Renal cortical epithelial cell (primary cell): ENCODE data around the gene OR5B3. TPM values are rescaled to one million over a fixed set of nuclear protein-coding genes. Genes with fewer than 3 reads are reported as not detected.
"Not testable (repeated sequence)": the region's sequence is repeated elsewhere in the genome, so short reads cannot be mapped to it uniquely, and the experiment has no call there.

Source experiments
- DNase-seq: peaks from one replicate; pipeline ENCODE4 v3.0.0-alpha.2; 2011; ENCODE audit warnings: low read depth
- total RNA-seq: library from RNA; depleted of rRNA; stranded (reverse); fragments of >200 nt; gene quantifications from 2 replicates; pipeline ENCODE4 v1.2.3, GENCODE V29; 2014

The OR5B3 gene
- total RNA-seq, result not detected in 2 replicates

DNA sequence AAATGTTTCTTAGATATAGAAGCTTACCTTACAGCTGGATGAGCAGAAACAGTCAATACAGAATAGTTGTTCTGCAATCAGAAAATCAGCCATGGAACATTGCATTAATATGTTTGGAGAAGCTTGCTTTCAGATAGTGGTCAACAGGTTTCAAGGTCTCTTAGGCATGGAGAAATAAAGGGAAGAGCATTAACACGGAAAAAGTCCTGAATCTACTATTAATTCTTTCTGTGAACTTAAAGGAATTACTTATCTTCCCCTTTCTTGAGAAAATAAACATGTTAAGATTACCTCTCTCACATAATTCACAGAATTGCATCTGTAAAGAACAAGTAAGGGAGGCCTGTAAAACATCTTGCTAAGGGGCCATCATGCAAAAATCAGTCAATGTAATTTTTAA is at the start of gene OR5B3:
OR5B3 (minus strand) TSS at position 101 of the 400 bp plus-strand sequence. CDS start 3,465 bp downstream, outside the sequence.
- DNase-seq, result no peak

DNA sequence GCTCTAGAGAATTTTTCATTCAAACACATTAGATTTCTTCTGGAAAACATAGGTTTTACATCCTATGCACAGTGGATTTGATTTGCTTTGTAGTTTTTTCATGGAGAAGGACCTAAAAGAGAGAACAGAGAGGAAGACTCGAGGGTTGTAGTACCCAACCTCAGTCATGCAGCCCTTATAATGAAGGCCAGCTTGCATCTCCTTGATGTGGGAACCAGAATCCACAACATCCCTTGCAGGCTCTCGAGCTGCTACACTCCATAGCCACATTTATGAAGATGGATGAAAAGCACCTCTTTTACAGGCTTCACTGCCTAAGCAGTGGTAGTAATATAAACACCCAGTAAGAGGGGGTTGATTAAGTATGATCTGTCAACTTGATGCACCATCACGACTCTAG is 44.9 kb upstream of the OR5B3 start:
- DNase-seq, result no peak

DNA sequence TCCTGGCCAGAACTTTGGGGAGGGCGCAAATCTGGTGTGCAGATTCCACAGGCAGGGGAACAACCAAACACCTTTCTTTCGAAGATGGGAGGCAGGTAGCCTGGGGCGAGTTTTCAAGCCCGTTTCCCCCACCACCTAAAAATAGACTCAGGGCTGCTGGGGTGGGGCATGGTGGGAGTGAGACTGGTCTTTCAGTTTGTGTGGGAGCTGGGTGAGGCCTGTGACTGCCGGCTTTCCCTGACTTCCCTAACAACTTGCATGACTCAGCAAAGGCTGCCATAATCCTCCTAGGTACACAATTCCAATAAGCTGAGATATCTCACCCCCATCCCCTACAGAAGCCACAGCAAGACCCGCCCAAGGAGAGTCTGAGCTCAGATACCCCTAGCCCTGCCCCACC is 39.6 kb upstream of the OR5B3 start:
- no peak for DNase-seq

DNA sequence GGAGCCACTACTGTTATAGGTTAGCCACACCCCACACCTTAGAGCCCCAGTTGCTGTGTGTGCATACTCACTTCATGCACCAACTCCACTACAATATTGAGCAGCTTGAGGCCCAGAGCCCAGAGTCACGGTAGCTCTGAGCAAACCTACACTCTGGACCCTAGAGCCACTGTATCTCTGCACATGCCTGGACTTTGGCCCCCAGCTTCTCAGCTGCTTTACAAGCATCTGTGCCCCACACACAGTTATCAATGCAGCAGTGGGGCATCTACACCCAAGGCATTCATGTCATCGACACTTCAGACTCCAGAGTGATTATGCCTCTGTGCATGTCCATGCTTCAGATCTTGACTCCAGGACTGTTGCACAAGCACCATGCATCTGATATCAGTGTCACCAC is 37.6 kb upstream of the OR5B3 start:
- DNase-seq, result no peak

DNA sequence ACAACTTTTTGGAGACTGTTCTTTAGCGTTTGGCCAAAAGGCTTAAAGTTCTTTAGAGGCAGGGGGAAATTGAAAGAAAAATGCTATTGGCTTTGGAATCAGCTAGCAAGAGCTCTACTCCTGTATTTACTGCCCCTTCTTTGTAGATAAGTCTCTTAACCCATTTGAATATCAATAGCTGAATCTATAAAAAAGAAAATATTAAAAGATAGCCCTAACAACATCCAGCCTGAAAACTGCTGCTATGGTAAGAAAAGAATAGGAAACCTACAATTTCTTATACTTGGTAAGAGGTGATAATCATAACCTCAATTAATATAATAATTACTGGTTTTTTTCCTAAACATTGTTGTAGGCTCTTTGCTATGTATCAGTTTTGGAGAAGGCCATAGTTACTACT is 35.5 kb upstream of the OR5B3 start, which contains the start of gene OR5B12:
OR5B12 (minus strand) TSS at position 101 of the 400 bp plus-strand sequence. CDS start 2,085 bp downstream, outside the sequence.
- no peak for DNase-seq

DNA sequence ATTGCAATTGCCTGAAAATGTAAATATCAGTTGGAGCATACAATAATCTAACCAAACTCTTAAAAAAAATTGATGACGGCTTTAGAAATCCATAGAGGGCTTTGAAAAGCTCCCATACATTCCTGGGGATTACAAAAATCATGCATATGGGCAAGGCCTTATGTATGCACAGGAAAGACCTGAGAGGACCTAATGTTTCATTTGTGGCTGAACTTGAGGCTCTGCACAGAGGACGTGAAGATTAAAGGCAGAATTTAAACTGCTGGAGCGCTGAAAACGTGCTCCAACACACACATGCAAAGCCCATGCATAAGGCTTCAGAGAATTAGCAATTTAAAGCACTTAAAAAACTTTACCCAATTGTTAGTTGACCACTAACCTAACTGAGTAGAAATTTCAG is 31.8 kb upstream of the OR5B3 start:
- no peak for DNase-seq

DNA sequence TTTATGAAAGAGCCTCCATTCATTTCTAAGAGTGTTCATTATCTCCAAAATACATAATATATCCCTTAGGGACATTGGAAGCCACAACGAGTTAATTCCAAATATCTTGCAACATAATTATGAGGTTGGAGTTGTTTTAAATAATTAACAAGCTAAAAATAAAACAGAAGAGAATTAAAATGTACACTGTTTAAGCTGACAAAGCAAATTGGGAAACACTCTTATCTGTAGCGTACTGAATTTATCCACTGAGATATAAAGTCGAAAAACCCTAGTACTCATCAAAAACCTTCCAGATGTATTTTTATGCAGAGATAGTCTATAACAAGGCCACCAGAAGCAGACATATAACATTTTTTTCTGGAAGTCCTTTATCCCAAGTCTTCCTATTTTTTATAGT is 27.5 kb upstream of the OR5B3 start:
- DNase-seq, result no peak

DNA sequence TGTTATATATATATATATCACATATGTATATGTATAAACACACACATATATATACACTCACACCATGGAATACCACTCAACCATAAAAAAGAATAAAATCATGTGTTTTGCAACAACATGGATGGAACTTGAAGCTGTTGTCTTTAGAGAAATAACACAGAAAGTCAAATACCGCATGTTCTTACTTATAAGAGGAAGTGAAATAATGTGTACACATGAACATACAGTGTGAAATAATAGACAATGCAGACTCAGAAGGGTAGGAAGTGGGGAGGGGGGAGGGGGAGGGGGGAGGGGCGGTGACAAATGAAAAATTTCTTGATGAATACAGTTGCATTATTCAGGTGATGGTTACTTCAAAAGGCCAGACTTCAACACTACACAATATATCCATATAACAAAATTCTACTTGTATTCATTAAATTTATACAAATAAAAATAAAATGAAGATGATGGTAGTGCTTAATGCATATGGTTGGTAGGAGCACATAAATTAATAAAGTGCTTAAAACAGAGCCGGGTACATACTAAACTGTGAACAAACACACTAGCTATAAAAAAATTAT is 27.0 kb upstream of the OR5B3 start:
- DNase-seq, result no peak

DNA sequence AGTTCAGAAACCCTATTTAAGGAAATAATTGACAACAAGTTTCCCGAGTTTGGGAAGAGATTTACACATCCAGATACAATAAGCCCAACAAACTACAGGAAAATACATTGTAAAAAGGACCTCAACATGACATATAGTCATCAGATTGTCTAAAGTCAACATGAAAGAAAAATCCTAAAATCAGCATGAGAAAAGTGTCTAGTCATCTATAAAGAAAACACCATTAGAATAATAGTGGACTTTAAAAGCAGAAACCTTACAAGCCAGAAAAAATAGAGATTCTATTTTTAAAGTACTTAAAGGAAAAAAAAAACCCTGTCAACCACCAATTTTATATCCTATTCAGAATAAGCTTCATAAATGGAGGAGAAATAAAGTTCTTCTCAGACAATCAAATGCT is 22.6 kb upstream of the OR5B3 start:
- no peak for DNase-seq

DNA sequence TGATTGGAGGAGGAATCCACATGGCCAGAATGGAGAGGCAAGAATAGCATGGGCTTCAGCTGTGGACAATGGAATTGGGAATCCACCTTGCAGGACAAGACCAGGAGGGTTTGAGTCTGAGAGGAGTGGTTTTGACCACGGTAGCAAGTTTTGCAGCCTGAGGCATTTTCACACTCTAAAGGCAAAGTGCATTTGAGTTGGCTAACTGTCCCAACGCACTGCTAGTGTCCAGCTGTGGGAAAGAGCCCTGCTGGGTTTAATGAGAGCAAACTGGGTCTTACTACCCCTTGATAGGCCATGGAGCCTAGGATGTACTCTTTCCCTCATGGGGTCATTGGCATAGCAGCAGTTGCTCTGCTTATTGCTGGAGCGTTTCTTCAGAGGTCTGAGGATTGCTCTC is 21.3 kb upstream of the OR5B3 start, which contains the start of gene OR5B2:
OR5B2 (minus strand) TSS at position 101 of the 400 bp plus-strand sequence. CDS start 4,860 bp downstream, outside the sequence.
- no peak for DNase-seq

DNA sequence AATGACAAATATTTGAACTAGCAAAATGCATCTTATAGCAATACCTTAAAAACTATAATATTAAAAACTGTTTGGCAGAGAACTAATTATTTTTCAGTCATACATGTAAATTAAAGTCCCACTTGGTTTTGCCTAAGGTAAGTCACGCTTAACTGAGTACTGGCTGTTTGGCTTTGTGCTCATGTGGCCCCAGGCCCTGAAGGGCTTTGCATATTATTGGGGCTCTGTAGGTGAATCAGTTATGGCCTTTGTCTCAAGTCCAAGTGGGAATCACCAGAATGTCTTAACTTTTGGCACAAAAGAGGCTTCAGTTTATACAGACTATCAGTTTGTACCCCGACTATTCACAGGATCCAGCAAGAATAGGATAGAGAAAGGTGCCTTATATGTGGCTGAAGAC is 7.1 kb downstream of the OR5B3 start:
- DNase-seq, result not testable (repeated sequence)

DNA sequence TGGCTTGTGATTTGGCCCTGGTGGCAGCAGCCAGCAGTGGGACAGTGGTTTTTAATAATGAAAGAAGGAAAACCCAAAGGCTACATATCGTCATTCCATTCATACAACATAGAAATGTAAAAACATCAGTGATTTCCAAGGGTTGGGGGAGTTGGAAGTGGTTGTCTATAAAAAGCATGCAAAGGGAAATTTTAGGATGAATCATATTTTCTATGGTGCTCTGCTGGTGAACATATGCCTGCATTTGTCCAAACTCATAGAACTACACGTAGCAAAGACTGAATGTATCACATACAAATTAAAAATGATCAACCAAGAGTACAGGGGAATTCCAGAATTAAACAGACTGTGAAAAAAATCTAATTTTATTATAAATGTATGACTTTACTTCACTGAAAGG is 11.1 kb downstream of the OR5B3 start:
- no peak for DNase-seq

DNA sequence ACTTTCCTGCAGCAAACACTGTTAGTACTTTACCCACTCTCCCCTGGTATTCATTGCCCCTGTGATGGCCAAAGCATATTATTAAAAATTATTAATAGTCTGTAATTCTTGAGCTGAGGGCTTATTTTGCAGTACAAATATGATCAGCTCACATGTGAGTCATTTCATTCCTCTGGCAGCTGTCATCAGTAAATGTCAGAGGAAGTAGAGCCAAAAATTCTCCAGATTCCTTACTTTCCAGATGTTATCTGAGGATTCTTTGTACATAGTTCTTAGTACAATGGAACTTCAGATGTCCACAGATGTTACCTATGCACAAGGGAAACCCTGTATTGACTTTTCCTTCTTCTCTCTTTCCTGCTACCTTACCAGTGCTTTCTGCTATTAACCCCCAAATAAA is 12.5 kb downstream of the OR5B3 start:
- DNase-seq, result peak; percentile 56

DNA sequence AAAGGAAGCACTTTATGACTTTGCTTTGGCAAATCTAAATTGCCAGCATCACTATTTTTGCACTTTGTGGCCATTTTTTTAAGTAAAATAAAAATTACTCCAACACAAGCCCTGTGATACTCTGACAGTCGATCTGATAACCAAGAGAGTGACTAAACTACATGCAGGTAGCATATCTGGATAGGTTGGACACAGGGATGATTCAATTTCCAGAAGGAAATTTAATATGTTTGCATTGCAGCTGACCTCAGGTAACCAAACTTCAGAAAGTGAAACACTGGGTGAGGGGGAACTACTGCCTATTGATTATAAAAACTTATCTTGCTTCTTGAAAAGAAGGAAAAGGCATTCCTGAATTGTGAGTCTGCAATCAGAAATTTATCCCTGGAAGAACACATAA is 13.9 kb downstream of the OR5B3 start:
- no peak for DNase-seq

DNA sequence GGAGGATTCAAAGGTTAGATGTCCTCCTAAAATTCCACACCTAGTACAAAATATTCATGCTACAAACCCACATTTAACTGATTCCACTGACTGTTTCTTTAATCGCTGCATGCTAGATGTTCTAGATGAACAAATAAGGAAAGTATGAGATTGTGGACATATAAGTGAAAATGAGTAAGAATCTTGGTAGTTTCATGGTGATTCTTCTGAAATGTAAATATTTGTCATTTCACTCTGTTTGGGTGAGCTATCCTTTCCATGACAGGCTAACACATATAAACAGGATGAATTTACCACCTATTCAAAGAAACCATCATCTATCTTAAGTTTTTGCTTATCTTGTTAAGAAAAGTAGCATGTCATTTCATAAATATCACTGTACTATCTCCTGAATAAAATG is 14.8 kb downstream of the OR5B3 start:
- DNase-seq, result no peak

DNA sequence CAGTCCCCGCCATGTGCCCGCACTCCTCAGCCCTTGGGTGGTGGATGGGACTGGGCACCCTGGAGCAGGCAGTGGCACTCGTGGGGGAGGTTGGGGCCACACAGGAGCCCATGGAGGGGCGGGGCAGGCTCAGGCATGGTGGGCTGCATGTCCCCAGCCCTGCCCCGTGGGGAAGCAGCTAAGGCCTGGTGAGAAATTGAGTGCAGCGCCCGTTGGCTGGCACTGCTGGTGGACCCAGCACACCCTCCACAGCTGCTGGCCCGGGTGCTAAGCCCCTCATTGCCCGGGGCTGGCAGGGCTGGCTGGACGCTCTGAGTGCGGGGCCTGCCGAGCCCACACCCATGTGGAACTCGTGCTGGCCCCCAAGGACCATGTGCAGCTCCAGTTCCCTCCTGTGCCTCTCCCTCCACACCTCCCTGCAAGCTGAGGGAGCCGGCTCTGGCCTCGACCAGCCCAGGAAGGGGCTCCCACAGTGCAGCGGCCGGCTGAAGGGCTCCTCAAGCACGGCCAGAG is 16.1 kb downstream of the OR5B3 start:
- DNase-seq, result no peak

DNA sequence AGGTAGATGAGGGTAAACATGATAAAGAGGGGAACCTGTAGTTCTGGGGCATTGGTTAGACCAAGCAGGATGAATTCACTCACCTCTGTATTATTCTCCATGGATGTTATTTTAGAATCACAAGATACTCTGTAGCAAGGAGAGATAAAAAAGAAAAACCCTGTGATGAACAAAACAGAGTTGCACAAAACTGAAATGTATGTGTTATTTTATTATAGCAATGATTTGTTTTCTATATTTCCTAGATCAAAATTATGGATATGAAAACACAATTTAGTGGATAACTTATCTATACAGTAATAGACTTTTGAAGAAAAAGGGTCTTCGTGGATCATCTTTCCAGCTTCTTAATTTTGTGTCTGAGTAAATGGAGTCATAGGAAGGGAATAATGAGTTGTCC is 47.7 kb downstream of the OR5B3 start, which contains the start of gene OR5B17:
OR5B17 (minus strand) TSS at position 101 of the 400 bp plus-strand sequence; CDS start at position 101, 0 bp downstream.
- DNase-seq, result no peak

DNA sequence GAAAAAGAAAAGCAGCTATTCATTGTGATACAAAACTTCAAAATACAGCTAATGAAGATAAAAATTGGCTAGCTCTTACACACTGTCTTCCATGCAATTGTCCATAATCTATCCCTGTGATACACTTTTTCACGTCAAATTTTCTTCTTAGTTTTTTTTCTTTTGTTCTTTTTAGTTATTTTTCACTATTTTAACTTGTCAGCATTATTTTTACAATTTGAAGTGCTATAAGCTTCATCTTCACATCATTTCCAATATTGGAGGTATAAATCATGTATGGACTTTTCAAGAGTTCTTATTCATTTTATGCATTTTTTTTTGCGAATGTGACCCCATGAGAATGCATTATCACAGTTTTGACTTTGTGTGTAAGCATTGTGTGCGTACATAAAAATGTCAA is 51.9 kb downstream of the OR5B3 start:
- DNase-seq, result no peak

Other genes starting within 250 kb of the OR5B3 start
- not detected in 2 replicates for gene OR9Q2, start 217.8 kb downstream of the OR5B3 start, total RNA-seq
- not detected in 2 replicates for gene OR1S2, start 202.7 kb downstream of the OR5B3 start, total RNA-seq
- not detected in 2 replicates for gene OR1S1, start 194.2 kb downstream of the OR5B3 start, total RNA-seq
- gene OR10Q1, start 178.0 kb downstream of the OR5B3 start, total RNA-seq, result not detected in 2 replicates
- gene OR10W1, start 138.6 kb downstream of the OR5B3 start, total RNA-seq, result not detected in 2 replicates
- gene OR5B17, start 47.8 kb downstream of the OR5B3 start, total RNA-seq, result not detected in 2 replicates
- gene OR5B2, start 21.2 kb upstream of the OR5B3 start, total RNA-seq, result not detected in 2 replicates
- gene OR5B12, start 35.4 kb upstream of the OR5B3 start, total RNA-seq, result not detected in 2 replicates
- not detected in 2 replicates for gene OR5B21, start 101.2 kb upstream of the OR5B3 start, total RNA-seq
- 4.1 and 14.1 TPM in 2 replicates for gene LPXN, start 169.0 kb upstream of the OR5B3 start, total RNA-seq
- 42.1 and 56.1 TPM in 2 replicates for gene ZFP91, start 172.2 kb upstream of the OR5B3 start, total RNA-seq
- gene CNTF, start 215.8 kb upstream of the OR5B3 start, total RNA-seq, result 0.35 and 1.6 TPM in 2 replicates